HepG2 (cell line): ENCODE data around the gene MAN2B2. TPM values are rescaled to one million over a fixed set of nuclear protein-coding genes. Genes with fewer than 3 reads are reported as not detected.

Experiments used
- ATAC-seq: fragments of 200-7000 bp; cut with Tn5 transposase; 3 replicates; pipeline ENCODE4 v1.9.1; 2020; ENCODE audit warnings: mild to moderate bottlenecking, moderate library complexity
- BruUV-seq: library from RNA; stranded (reverse); fragments of 400-500 nt; replicated peaks from 2 replicates; lab custom pipeline; 2021; lab: Mats Ljungman, UMichigan
- CTCF ChIA-PET: fragments of 300-600 bp; formaldehyde crosslinking; extraction: SDS; loops from one replicate; lab custom pipeline; 2021; ENCODE audit warnings: low total read pairs, inconsistent platforms, low intra/inter-chr PET ratio; lab: Yijun Ruan, JAX
- POLR2A ChIA-PET: fragments of 350-600 bp; sonication (Branson Sonifier 250); formaldehyde crosslinking; loops from one replicate; lab custom pipeline; 2020; ENCODE audit warnings: antibody characterized with exemption, inconsistent platforms; lab: Yijun Ruan, JAX
- DNase-seq: peaks from one replicate; pipeline ENCODE4 v3.0.0-alpha.2; 2015; ENCODE audit warnings: low spot score
- FAIRE-seq: peaks from 3 replicates; lab custom pipeline; 2011; peaks lifted over from hg19 to GRCh38; lab: Jason Lieb, UNC
- H2AFZ ChIP-seq: one replicate; pipeline ENCODE4 v1.6.1; 2011; ENCODE audit warnings: low read length, inconsistent platforms
- H3K27ac ChIP-seq: fragments of 300-600 bp; 3 replicates; pipeline ENCODE4 v1.8.0; 2011; ENCODE audit warnings: mixed run types, mild to moderate bottlenecking, mixed read lengths, low read length, inconsistent platforms; ENCODE audit not compliant: insufficient read depth; ENCODE audit errors: extremely low read length
- H3K27me3 ChIP-seq, 2 experiments: fragments of 200-600 bp in 1 of 2; 2 replicates in 1 of 2; 3 replicates in 1 of 2; pipeline versions ENCODE4 v1.6.0 to v1.8.0; 2011; ENCODE audit warnings: low read length in 2 of 2, mild to moderate bottlenecking in 2 of 2, moderate library complexity in 2 of 2, inconsistent platforms in 1 of 2; ENCODE audit not compliant: insufficient read depth in 2 of 2, control insufficient read depth in 1 of 2
- H3K36me3 ChIP-seq, 2 experiments: fragments of 200-600 bp in 1 of 2; replicated peaks in 1 of 2; 2 replicates in 1 of 2; 3 replicates in 1 of 2; pipeline versions ENCODE4 v1.5.1 to v1.8.0; 2011; ENCODE audit warnings: low read length in 2 of 2, inconsistent platforms in 1 of 2; ENCODE audit not compliant: insufficient read depth in 2 of 2, control insufficient read depth in 1 of 2
- H3K4me1 ChIP-seq: 2 replicates; pipeline ENCODE4 v1.5.1; 2012; ENCODE audit warnings: low read length, inconsistent platforms; ENCODE audit not compliant: insufficient read depth
- H3K4me2 ChIP-seq: 2 replicates; pipeline ENCODE4 v1.6.0; 2011; ENCODE audit warnings: low read depth, low read length, inconsistent platforms
- H3K4me3 ChIP-seq, 3 experiments: fragments of 200-600 bp in 1 of 3; sonication (generic), shearing (Covaris generic) in 1 of 3; replicated peaks in 1 of 3; 2 replicates each; pipeline ENCODE4 v1.5.1; 2011 to 2016; ENCODE audit warnings: low read length in 3 of 3, inconsistent platforms in 2 of 3, low read depth in 2 of 3, mild to moderate bottlenecking in 2 of 3, control low read depth in 1 of 3, mixed read lengths in 1 of 3; ENCODE audit not compliant: insufficient read depth in 1 of 3
- H3K79me2 ChIP-seq: one replicate; pipeline ENCODE4 v1.6.1; 2011; ENCODE audit warnings: low read length, inconsistent platforms; ENCODE audit not compliant: insufficient read depth
- H3K9ac ChIP-seq: 2 replicates; pipeline ENCODE4 v1.6.0; 2011; ENCODE audit warnings: mild to moderate bottlenecking, low read depth, low read length, inconsistent platforms; ENCODE audit not compliant: insufficient read depth
- H3K9me3 ChIP-seq: 2 replicates; pipeline ENCODE4 v1.5.1; 2012; ENCODE audit warnings: mild to moderate bottlenecking, low read length
- H4K20me1 ChIP-seq: 2 replicates; pipeline ENCODE4 v1.6.0; 2011; ENCODE audit warnings: inconsistent platforms, mild to moderate bottlenecking, low read length, moderate library complexity; ENCODE audit not compliant: insufficient read depth
- ASH2L ChIP-seq: fragments of 300-600, 200-600 bp; sonication (generic); IDR thresholded peaks from 2 replicates; pipeline ENCODE4 v1.7.0; 2017; ENCODE audit warnings: low read depth, mild to moderate bottlenecking, moderate library complexity, mixed read lengths, low read length; ENCODE audit not compliant: insufficient read length
- BRD4 ChIP-seq: sonication (generic); formaldehyde crosslinking; IDR thresholded peaks from 2 replicates; pipeline ENCODE4 v1.4.0; 2020; ENCODE audit warnings: missing genetic modification reagents
- FIP1L1 ChIP-seq: fragments of 200-400 bp; formaldehyde crosslinking; IDR thresholded peaks from 2 replicates; pipeline ENCODE4 v1.6.1; 2018; ENCODE audit warnings: low read depth, mild to moderate bottlenecking, low read length, moderate library complexity, borderline replicate concordance; ENCODE audit not compliant: insufficient read depth
- GTF2F1 ChIP-seq: fragments of 150-350 bp; IDR thresholded peaks from 2 replicates; pipeline ENCODE4 v1.6.1; 2014; ENCODE audit warnings: low read length
- HOXA3 ChIP-seq: sonication (generic); formaldehyde crosslinking; IDR thresholded peaks from 2 replicates; pipeline ENCODE4 v1.5.0; 2020; ENCODE audit warnings: missing genetic modification reagents
- JUNB ChIP-seq: sonication (generic); formaldehyde crosslinking; IDR thresholded peaks from 2 replicates; pipeline ENCODE4 v1.8.0; 2022; ENCODE audit warnings: missing genetic modification reagents, mild to moderate bottlenecking, borderline replicate concordance
- TOE1 ChIP-seq: sonication (generic); formaldehyde crosslinking; IDR thresholded peaks from 2 replicates; pipeline ENCODE4 v1.4.0; 2020; ENCODE audit warnings: mild to moderate bottlenecking, missing genetic modification reagents
- ZMYM4 ChIP-seq: sonication (generic); formaldehyde crosslinking; IDR thresholded peaks from 2 replicates; pipeline ENCODE4 v1.8.1; 2023; ENCODE audit warnings: mild to moderate bottlenecking, missing genetic modification reagents
- ZNF367 ChIP-seq: sonication (generic); formaldehyde crosslinking; IDR thresholded peaks from 2 replicates; pipeline ENCODE4 v1.4.0; 2020; ENCODE audit warnings: missing genetic modification reagents, borderline replicate concordance
- ZNF800 ChIP-seq: sonication (generic); formaldehyde crosslinking; IDR thresholded peaks from 2 replicates; pipeline ENCODE4 v1.4.0; 2020; ENCODE audit warnings: missing genetic modification reagents
- ZSCAN20 ChIP-seq: sonication (generic); formaldehyde crosslinking; IDR thresholded peaks from 2 replicates; pipeline ENCODE4 v1.4.0; 2020; ENCODE audit warnings: missing genetic modification reagents, mild to moderate bottlenecking, borderline replicate concordance
- ZSCAN25 ChIP-seq: sonication (generic); formaldehyde crosslinking; IDR thresholded peaks from 2 replicates; pipeline ENCODE4 v1.8.0; 2022; ENCODE audit warnings: mild to moderate bottlenecking, missing genetic modification reagents
- WGBS: methylation state at CpG from one replicate; pipeline ENCODE4 v1.1.6; 2017; ENCODE audit warnings: low lambda C conversion rate; 5-methylcytosine and 5-hydroxymethylcytosine counted together
- in situ Hi-C: cut with HindIII; loops from 2 replicates; pipeline ENCODE4 v1.10.0; 2017; ENCODE audit warnings: low pct_unique_long_range_greater_than_20kb; ENCODE audit not compliant: extremely low pct_ligation_motif_present
- intact Hi-C: fragments of 100-400 bp; cut with micrococcal nuclease; formaldehyde crosslinking; loops from one replicate; pipeline ENCODE4 v1.10.0; 2022; ENCODE audit not compliant: unreplicated experiment
- polyA plus RNA-seq, 8 experiments: library from polyadenylated mRNA; depleted of rRNA in 3 of 8; stranded (reverse) in 7 of 8; unstranded in 1 of 8; fragments of >200 nt; fragmentation: Illumina TruSeq in 4 of 8; extraction: Trizol in 4 of 8; gene quantifications; 2 replicates each; pipeline versions ENCODE4 v1.2.1 to v1.2.3, GENCODE V29; 2011 to 2016; ENCODE audit warnings: low read depth in 4 of 8, missing spikeins in 1 of 8, mixed read lengths in 1 of 8; ENCODE audit not compliant: insufficient read depth in 1 of 8
- total RNA-seq, 5 experiments: library from RNA; depleted of rRNA; stranded (reverse); fragments of >200 nt; fragmentation: Illumina TruSeq; extraction: Trizol; gene quantifications; 2 replicates each; pipeline ENCODE4 v1.2.3, GENCODE V29; 2016; ENCODE audit warnings: low read depth in 1 of 5
- TF ChIP-seq, protein P1 (sequence below): sonication (generic); formaldehyde crosslinking; IDR thresholded peaks from 2 replicates; pipeline ENCODE4 v1.5.0; 2020; ENCODE audit warnings: missing genetic modification reagents
- TF ChIP-seq, protein P2 (sequence below): sonication (generic); formaldehyde crosslinking; IDR thresholded peaks from 2 replicates; pipeline ENCODE4 v1.4.0; 2020; ENCODE audit warnings: missing genetic modification reagents, mild to moderate bottlenecking, borderline replicate concordance
- TF ChIP-seq, protein P3 (sequence below): sonication (generic); formaldehyde crosslinking; IDR thresholded peaks from 2 replicates; pipeline ENCODE4 v1.5.0; 2020; ENCODE audit warnings: mild to moderate bottlenecking, low read depth, missing genetic modification reagents, borderline replicate concordance

The MAN2B2 gene
- total and polyA plus RNA-seq, 2 of the 13 experiments (the other 11 are each of a cell fraction or from before 2014, with no cell fraction given): 4.8 to 5.4 TPM

DNA sequence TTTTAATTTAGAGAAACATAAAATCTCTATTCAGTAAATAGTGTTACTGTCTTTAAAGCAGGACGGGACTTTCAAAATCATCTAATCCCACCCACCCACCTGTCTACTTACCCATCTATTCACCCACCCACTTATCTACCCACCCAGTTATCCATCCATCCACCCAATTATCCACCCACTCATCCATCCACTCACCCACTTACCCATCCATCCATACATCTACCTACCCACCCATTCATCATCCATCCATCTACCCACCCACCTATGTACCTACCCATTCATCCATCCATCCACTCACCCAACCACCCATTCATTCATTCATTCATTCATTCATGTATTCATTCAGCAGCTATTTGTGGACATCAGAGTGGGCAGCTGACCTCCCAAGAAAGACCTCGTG, 30.6 kb downstream of the MAN2B2 start (continued):
- TF ChIP-seq TOE1 (CRISPR knock-in tag) (no peak), ZNF367 (CRISPR knock-in tag) (no peak), ASH2L (no peak), ZSCAN20 (CRISPR knock-in tag) (no peak)
- TF ChIP-seq, protein P1, sequence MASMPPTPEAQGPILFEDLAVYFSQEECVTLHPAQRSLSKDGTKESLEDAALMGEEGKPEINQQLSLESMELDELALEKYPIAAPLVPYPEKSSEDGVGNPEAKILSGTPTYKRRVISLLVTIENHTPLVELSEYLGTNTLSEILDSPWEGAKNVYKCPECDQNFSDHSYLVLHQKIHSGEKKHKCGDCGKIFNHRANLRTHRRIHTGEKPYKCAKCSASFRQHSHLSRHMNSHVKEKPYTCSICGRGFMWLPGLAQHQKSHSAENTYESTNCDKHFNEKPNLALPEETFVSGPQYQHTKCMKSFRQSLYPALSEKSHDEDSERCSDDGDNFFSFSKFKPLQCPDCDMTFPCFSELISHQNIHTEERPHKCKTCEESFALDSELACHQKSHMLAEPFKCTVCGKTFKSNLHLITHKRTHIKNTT (CRISPR knock-in tag): no peak

DNA sequence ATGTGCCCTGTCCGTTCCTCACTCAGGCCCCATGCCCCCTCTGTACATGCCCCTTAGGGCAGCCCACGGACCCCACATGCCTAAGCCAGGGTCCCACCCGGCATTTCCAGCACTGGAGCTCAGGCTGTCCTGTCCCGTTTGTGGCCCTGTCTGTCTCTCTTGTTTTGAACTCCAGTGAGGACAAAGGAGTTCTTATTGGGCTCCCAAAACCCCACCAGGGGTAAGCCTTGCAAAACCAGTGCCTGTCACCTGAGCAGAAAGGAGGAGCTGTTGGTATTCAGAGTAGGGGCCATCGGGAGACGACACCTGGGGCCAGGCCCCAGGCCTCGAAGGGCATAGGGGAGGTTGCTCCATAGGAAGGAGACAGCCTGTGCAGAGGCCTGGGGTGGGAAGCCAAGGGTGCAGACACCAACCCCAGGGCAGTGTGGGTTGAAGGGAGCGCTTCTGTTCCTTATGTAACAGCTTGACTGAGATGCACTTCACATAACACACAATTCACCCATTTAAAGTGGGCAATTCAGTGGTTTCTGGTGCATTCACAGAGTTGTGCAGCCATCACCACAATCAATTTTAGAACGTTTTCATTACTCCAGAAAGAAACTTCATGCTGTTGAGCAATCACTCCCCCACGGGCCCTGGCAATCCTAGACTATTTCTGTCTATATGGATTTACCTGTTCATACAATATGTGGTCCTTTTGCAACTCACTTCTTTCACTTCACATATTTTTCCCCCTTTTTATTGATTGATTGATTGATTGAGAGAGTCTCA, 31.7 kb downstream of the MAN2B2 start:
- Histone ChIP-seq H3K4me1 (peaks cover 10% of the 10 kb centered on the region), H3K4me2 (no peak overlapping the region), H3K4me3 (no peak overlapping the region), H3K9ac (no peak overlapping the region), H3K36me3 (peaks cover 0 to 17% of the 10 kb centered on the region in 2 experiments; a peak in 2 of 5 replicates), H4K20me1 (no peaks in the 10 kb centered on the region), H3K27me3 (no peaks in the 10 kb centered on the region), H3K9me3 (peaks cover 4% of the 10 kb centered on the region; the same call in 1 of the 2 replicates), H3K79me2 (no peaks in the 10 kb centered on the region), H2AFZ (no peak overlapping the region), H3K27ac (no peak overlapping the region)
- no peak for ATAC-seq
- no TSS peak for BruUV-seq
- ChIA-PET CTCF (no interaction called here), POLR2A (no interaction called here)
- in situ Hi-C loops: no loop called here
- FAIRE-seq: no peak
- WGBS: 93% methylated on average over 8 of the region's 10 CpGs
- intact Hi-C loops: no loop called here
- DNase-seq: no peak
- TF ChIP-seq GTF2F1: no peak
- no peak for TF ChIP-seq ZSCAN25 (CRISPR knock-in tag)
- TF ChIP-seq ZSCAN20 (CRISPR knock-in tag): no peak
- TF ChIP-seq, protein P2, sequence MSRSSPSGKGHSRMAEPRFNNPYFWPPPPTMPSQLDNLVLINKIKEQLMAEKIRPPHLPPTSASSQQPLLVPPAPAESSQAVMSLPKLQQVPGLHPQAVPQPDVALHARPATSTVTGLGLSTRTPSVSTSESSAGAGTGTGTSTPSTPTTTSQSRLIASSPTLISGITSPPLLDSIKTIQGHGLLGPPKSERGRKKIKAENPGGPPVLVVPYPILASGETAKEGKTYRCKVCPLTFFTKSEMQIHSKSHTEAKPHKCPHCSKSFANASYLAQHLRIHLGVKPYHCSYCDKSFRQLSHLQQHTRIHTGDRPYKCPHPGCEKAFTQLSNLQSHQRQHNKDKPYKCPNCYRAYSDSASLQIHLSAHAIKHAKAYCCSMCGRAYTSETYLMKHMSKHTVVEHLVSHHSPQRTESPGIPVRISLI: no peak
- TF ChIP-seq, protein P3, sequence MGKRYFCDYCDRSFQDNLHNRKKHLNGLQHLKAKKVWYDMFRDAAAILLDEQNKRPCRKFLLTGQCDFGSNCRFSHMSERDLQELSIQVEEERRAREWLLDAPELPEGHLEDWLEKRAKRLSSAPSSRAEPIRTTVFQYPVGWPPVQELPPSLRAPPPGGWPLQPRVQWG (CRISPR knock-in tag): no peak
- no peak for TF ChIP-seq HOXA3
- no peak for TF ChIP-seq BRD4
- TF ChIP-seq ZNF800 (CRISPR knock-in tag): no peak
- no peak for TF ChIP-seq FIP1L1
- TF ChIP-seq ZMYM4 (CRISPR knock-in tag): no peak
- no peak for TF ChIP-seq JUNB (CRISPR knock-in tag)
